ENCODE data around the gene OR9A2.
"Not testable (repeated sequence)": the region's sequence is repeated elsewhere in the genome, so short reads cannot be mapped to it uniquely, and the experiment has no call there.

The OR9A2 gene

GRCh38 chr7:143018931-143019330, 8.0 kb downstream of the OR9A2 start:
- no peak for DNase-seq (ENCODE audit: low read depth)

GRCh38 chr7:143016996-143017395, 9.9 kb downstream of the OR9A2 start:
- DNase-seq (ENCODE audit: low read depth) = no peak

GRCh38 chr7:143015926-143016490, 10.9 kb downstream of the OR9A2 start:
- DNase-seq (ENCODE audit: low read depth) = peak; percentile 26

GRCh38 chr7:143015084-143015483, 11.8 kb downstream of the OR9A2 start:
- no peak for DNase-seq (ENCODE audit: low read depth)

- peak; percentile 75 for DNase-seq (ENCODE audit: low read depth)
Observed at GRCh38 chr7:143013893-143014292, 13.0 kb downstream of the OR9A2 start.

GRCh38 chr7:143013473-143013872, 13.5 kb downstream of the OR9A2 start:
- no peak for DNase-seq (ENCODE audit: low read depth)

GRCh38 chr7:143012409-143012808, 14.5 kb downstream of the OR9A2 start:
- DNase-seq (ENCODE audit: low read depth) = no peak

GRCh38 chr7:143012001-143012400, 14.9 kb downstream of the OR9A2 start:
- DNase-seq (ENCODE audit: low read depth) = no peak

GRCh38 chr7:143008007-143008901, 18.7 kb downstream of the OR9A2 start:
- DNase-seq (ENCODE audit: low read depth) = peak; percentile 37

GRCh38 chr7:143005632-143006260, 21.2 kb downstream of the OR9A2 start:
- DNase-seq (ENCODE audit: low read depth) = no peak

GRCh38 chr7:143003393-143004051, 23.4 kb downstream of the OR9A2 start:
- DNase-seq (ENCODE audit: low read depth) = no peak

- DNase-seq (ENCODE audit: low read depth) = no peak
Observed at GRCh38 chr7:143002898-143003297, 24.0 kb downstream of the OR9A2 start.

GRCh38 chr7:143002106-143002505, 24.8 kb downstream of the OR9A2 start:
- DNase-seq (ENCODE audit: low read depth) = no peak

GRCh38 chr7:143000648-143001047, 26.3 kb downstream of the OR9A2 start:
- no peak for DNase-seq (ENCODE audit: low read depth)

- DNase-seq (ENCODE audit: low read depth) = no peak
Observed at GRCh38 chr7:142999793-143000192, 27.1 kb downstream of the OR9A2 start.

GRCh38 chr7:142998966-142999365, 28.0 kb downstream of the OR9A2 start:
- DNase-seq (ENCODE audit: low read depth) = no peak

- DNase-seq (ENCODE audit: low read depth) = no peak
Observed at GRCh38 chr7:142997456-142997989, 29.4 kb downstream of the OR9A2 start.

- no peak for DNase-seq (ENCODE audit: low read depth)
Observed at GRCh38 chr7:142992427-142992826, 34.5 kb downstream of the OR9A2 start.

- no peak for DNase-seq (ENCODE audit: low read depth)
Observed at GRCh38 chr7:142984297-142984696, 42.6 kb downstream of the OR9A2 start.

GRCh38 chr7:142983825-142984224, 43.1 kb downstream of the OR9A2 start:
- no peak for DNase-seq (ENCODE audit: low read depth)

GRCh38 chr7:142978402-142978801, 48.5 kb downstream of the OR9A2 start:
- not testable (repeated sequence) for DNase-seq (ENCODE audit: low read depth)

All from stromal cell of bone marrow (primary cell).